Stimulated activated CD4-positive, alpha-beta T cell treated with anti-CD3 and anti-CD28 coated beads, Interleukin-4, amount 100 ng/mL, for 24 hours (primary cell): ENCODE data around the gene INSR.
"Not testable (repeated sequence)": the region's sequence is repeated elsewhere in the genome, so short reads cannot be mapped to it uniquely, and the experiment has no call there.

Experiments
- DNase-seq: peaks from one replicate; pipeline ENCODE4 v3.0.0-alpha.2; 2020

Gene INSR

DNA sequence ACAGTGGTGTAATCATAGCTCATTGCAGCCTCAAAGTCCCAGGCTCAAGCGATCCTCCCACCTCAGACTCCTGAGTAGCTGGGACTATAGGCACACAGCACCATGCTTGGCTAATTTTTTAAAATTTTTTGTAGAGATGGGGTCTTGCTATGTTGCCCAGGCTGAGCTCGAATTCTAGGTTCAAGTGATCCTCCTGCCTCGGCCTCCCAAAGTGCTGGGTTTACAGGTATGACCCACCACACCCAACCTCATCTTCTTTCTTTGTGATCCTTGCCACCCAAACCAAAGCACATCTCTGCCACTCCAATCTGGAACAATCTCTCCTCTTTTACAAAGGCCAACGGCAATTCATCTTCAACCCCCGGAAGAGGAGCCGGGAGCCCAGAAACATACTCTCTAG is 38.6 kb downstream of the INSR start:
- no peak for DNase-seq

DNA sequence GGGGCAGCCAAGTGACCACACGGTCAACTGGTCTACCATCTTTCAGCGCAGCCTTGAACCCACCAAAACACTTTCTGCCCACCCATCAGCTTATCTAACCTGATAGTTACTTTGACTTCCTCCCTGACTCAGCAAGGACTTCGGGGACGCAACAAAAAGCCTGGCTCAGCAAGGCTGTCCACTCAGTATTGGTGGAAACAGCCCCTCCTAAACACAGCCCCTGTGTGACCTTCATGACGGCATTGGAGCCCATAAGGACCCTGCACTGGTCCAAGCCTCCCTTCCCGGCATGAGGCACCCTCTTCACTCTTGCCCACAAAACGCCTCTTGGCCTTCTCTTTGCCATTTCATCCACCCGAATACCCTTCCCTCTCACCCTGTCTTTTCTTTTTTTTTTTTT is 39.1 kb downstream of the INSR start:
- no peak for DNase-seq

DNA sequence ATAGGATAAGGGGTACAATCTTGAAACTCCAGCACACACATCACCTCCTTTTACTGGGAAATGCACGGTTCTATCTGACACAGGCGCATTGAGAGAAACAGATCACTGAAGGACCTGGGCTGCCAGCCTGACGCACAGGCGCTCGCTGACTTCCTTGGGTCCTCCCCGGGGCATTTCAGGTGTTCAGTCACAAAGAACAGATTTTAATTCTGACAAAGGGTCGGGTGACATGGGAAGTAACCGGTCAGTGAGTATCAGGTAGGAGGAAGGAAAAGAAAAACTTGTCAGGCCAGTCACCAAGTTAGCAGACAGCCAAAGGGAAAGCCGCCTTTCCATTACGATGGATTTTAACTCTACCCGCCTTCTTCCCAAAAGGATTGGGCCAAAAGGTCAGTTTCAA is 39.6 kb downstream of the INSR start:
- no peak for DNase-seq

DNA sequence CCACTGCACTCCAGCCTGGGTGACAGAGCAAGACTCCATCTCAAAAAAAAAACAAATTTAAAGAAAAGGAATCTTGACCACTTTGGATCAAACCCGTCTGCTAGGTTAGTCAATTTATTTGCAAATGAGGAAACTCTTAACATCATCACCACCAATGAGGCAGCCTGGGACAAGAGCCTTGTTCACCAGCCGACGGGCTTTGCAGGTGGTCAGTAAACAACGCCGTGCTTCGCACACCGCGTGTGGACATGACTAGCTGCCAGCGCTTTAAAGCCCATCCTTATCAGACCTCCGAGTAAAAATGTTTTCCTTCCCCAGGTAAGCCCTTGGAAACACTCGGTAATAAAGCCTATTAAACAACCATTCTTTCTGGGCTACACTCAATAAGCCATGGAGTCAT is 41.9 kb downstream of the INSR start:
- DNase-seq = no peak

DNA sequence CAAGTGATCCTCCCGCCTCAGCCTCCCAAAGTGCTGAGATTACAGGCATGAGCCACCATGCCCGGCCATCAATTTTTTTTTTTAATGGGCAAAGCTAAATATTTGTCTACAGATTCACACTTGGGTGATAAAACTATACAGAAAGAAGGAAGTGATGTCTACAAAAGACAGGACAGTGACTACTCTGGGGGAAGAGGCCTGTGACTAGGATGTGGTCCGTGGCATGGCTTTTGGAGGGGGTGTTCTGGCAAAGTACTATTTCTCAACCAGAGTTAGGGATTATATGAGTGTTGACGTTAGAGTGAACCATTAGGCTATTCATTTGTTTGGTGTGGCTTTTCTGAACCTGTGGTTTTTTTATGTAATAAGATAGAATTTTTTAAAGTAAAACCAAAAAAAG is 42.7 kb downstream of the INSR start:
- no peak for DNase-seq

DNA sequence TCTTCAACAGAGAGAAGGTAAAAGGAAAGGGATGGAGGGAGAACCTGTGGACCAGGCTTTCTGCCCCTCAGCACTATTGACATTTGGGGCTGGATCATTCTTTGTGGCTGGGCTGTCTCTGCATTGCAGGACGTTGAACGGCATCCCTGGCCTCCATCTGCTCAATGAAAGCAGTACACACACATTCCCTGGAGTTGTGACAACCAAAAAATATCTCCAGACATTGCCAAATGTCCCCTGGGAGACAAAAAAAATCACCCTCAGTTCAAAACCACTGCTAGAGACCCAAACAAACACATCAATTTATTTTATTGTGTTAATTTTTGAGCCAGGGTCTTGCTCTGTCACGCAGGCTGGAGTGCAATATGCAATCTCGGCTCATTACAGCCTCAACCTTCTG is 43.3 kb downstream of the INSR start:
- DNase-seq = no peak

DNA sequence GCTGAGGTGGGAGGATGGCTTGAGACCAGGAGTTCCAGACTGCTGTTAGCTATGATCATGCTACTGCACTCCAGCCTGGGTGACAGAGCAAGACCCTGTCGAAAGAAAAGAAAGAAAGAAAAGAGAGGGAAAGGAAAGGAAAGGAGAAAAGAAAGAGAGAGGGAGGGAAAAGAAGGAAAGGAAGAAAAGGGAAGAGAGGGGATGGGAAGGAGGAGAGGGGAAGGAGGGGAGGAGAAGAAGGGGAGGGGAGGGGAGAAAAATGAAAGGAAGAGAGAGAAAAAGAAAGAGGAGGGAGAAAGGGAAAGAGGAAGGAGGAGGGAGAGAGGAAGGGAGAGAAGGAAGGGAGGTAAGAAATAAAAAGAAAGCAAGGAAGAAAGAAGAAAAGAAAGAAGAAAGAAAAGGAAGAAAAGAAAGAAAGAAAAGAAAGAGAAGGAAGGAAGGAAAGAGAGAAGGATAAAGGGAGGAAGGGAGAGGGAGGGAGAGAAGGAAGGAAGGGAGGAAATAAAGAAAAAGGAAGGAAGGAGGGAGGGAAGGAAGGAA is 44.1 kb downstream of the INSR start:
- DNase-seq = no peak

DNA sequence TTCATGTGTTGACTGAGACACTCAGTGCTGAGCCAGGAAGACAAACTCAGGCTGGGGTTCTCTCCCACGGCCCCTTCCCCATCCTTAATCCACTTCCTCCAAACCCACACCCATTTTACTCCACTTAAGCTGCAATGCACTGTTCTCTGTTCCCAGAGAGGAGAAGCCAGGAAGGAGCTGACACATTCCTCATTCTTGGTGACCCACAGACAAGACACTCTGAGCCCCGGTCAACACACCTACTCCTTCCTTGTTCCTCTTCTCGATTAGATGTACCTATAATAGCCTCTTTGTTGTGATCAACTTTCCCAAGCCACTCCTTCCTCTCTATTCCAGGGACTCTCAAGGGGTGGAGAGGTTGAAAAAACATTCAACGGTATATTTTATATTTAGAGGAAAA is 47.1 kb downstream of the INSR start:
- no peak for DNase-seq

DNA sequence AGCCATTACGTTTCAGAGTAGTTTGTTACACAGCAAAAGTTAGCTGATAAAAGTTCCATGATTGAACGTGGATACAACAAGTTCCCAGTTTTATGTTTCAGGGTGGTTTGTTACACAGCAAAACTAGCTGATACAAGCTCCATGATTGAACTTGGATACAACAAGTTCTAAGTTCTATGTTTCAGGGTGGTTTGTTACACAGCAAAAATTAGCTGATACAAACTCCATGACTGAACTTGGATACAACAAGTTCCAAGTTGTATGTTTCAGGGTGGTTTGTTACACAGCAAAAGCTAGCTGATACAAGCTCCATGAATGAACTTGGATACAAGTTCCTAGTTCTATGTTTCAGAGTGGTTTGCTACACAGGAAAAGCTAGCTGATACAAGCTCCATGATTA is 47.6 kb downstream of the INSR start:
- no peak for DNase-seq

DNA sequence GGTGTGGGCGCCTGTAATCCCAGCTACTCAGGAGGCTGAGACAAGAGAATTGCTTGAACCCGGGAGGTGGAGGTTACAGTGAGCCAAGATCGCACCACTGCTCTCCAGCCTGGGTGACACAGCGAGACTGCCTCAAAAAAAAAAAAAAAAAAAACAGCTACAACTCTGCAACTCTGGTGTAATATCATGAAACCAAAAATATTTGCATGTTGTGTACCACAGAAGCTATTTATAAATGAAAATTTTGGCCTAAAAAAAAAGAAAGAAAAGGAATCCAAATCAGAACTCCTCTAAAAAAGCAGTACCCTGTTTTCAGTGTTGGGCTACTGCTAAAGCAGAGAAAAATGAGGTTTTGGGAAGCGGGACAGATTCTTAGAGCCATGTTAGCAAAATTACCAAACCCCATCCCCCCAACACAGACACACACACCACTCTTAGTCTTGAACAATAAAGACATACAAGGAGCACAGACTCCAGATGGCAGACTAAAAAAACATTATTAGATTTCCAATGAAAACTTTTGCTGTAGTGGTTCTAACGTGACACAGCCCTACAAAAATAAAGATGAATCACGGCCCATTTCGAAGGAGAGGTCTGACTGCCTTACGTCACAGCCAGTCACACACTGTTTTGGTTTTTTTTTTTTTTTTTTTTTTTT is 51.5 kb downstream of the INSR start:
- no peak for DNase-seq

DNA sequence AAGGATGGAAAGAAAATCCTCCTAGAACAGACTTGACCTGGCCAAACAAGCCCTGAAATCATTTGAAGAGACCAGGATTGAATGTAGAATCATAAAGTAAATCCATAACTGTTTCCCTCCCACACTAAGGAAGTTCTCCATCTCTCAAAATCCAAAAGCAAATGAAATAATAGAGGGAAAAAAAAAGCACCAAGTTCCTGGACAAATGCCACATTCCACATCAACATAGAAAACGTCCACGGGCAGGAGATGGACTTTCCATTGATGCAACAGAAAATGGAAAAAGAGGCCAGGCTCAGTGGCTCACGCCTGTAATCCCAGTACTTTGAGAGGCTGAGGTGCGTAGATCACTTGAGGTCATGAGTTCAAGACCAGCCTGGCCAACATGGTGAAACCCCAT is 56.2 kb downstream of the INSR start:
- DNase-seq = no peak

DNA sequence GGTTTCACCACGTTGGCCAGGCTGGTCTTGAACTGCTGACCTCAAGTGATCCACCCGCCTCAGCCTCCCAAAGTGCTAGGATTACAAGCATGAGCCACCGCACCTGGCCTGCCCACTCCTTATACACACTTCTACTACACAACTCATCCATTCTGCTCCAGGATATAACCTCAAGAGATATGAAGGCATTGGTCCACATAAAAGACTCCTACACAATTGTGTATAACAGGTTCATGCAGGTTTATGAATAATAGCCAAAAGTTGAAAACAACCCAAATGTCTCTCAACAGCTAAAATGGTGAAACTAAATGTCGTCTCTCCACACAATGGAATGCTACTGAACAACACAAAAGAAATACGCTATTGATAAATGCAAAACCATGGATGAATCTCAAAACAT is 58.1 kb downstream of the INSR start:
- DNase-seq = no peak

DNA sequence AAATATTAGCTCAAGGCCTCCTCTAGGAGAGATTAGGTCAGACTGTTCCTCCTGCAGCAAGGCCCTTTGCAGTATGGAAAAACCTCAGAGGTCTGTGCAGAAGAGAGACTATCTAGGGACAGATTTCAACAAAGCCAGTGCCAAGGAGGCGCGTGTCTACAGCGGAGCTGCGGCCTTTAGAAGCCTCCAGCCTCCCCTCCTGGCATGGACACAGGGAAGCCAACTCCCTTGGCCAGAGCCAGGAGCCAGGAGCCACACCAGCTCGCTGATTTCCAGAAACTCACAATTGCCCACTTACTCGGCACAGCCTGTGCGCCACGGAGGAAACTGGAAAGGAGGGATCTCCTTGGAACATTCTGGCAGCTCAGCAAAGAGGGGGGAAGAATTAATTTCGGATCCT is 63.4 kb downstream of the INSR start:
- DNase-seq = no peak

DNA sequence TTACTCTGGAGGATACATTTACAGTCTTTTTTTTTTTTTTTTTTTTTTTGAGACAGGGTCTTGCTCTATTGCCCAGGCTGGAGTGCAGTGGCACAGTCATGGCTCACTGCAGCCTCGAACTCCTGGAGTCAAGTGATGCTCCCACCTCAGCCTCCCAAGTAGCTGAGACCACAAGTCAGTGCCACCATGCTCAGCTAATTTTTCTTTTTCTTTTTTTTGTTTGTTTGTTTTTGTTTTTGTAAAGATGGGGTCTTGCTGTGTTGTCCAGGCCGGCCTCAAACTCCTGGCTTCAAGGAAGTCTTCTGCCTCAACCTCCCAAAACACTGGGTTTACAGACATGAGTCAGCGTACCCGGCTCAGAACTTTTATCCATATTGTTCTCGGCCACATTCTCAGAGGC is 64.5 kb downstream of the INSR start:
- DNase-seq = no peak

DNA sequence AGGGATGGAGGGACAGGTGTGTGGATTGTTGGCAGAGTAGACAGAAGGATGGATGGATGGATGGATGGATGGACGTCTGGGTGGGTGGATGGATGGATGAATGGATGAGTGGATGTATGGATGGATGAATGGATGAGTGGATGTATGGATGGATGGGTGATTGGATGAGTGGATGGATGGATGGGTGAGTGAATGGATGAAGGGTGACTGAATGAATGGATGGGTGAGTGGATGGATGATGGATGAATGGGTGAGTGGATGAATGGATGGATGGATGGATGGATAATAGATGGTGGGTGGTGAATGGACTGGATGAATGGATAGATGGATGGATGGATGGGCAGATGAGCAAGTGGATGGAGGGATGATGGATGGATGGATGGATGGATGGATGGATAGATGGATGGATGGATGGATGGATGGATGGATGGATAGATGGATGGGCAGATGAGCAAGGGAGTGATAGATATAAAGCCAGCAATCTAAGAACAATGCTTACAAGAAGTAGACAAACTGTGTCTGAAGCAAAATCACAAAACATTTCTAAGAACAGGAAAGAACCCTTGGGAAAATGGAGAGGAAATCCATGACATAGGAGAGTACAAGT is 65.2 kb downstream of the INSR start:
- DNase-seq = no peak

DNA sequence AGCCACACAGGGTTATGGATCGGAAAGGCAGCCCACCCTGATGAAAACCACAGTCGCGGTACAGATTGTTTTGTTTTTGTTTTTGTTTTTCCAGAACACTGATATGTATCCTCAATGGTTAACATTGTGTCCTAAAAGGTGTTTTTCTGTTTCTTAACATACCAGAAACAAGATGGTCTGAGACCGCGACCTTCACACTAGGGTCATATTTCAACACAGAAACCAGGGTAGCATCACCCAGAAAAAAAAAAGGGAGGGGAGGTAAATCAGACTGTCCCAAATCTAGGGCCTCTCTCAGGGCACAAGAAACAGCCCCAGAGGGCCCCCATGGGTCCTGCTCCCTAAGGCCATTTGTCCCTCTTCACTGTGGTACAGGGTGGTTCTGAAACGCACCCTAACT is 66.5 kb downstream of the INSR start:
- no peak for DNase-seq

DNA sequence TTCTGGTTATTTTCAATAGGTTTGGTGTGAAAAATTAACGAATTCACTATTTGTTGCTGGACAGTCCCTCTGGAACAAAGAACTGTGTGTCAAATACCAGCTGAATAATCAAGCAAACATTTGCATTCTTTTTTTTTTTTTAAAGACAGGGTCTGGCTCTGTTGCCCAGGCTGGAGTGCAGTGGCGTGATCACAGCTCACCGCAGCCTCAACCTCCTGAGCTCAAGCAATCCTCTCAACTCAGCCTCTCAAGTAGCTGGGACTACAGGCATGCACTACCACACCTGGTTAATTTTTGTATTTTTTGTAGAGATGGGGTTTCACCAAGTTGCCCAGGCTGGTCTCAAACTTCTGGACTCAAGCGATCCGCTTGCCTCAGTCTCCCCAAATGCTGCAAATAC is 67.1 kb downstream of the INSR start:
- DNase-seq = not testable (repeated sequence)

DNA sequence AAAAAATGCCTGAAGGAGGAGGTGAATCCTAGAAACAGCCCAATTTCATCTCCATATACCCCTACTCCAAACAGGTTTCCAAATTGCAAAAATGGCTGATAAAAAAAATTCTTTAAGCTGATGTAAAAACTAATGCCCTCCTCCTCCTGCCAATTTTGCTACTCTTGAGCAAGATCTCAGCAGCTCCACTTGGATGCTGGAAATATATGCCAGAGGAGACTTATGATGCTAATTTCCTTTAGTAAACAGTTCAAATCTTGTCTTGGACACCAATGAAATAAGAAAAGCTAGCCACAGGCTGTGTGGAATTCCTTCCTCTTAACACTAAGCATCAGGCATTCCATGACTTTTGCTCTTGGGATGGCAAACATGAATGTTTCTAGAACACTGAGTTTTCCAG is 67.5 kb downstream of the INSR start:
- no peak for DNase-seq

DNA sequence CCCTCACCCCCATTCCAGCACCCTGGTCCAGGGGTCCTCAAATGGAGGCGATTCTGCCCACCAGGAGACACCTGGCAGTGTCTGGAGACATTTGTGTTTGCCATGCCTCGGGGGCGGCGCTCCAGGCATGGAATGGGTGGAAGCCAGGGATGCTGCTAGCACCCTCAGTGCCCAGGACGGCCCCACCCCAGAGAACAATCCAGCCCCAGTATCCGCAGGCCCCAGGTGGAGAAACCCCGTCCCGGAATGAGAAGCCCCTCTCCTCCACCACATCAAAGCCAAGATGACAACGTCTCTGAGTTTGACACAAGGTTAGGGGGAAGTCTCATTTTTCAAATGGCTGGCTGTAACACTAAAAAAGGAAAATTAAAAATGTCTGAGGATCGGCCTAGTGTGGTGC is 68.5 kb downstream of the INSR start:
- DNase-seq = no peak

DNA sequence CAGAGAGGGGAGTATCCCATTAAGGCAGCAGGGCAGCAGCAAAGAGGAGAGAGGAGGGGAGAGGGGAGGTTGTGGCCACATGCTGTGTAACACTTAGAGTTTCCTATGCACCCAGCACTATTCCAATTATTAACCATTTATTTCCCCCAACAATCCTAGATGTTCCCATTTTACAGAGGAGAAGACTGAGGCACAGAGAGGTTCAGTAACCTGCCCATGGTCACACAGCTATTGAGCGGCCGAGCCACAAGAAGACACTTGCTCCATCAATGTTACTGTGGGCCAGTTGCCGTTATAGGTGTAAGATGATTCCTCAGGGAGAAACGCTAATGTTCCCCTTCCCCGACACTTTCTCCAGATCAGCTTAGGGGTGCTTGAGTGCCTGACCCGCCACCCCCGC is 69.2 kb downstream of the INSR start:
- DNase-seq = no peak

DNA sequence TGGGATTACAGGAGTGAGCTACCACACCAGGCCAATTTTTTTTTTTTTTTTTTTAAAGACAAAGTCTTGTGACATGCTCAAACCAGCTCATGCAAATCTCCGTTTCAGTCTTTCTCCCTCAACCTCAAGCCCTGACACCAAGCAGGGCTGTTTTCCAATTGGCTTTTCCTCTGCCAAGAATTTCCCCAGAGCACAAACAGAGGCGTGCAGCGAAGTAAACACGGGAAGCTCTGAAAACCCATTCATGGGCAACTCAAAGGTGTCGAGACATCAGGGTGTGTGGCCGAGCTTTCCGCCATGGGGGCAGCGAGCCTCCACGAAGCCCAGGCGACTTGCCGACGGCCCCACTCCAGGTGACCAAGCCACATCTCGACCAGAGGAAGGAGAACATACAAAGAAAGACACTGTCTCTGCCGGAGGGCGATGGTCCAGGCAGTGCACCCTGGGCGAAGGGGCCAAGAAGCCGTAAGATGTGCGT is 70.0 kb downstream of the INSR start:
- DNase-seq = no peak

DNA sequence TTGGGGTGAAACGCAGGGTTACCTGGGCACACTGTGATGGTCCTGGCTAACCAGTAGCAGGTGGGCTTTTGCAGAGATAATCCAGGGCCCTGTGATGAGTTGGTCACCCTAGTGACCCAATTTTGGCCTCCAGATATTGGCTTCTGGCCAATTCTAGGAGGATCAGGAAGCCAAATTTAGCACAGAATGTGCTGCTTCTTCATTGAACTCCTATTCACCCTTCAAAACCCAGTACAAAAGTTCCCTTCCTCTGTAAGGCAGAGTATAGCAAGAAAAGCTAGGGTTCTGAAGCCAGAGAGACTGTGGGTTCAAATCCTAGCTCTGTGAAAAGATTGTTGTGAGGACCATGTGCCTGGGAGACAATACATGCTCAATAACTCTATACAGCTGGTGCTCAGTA is 70.8 kb downstream of the INSR start:
- DNase-seq = no peak

DNA sequence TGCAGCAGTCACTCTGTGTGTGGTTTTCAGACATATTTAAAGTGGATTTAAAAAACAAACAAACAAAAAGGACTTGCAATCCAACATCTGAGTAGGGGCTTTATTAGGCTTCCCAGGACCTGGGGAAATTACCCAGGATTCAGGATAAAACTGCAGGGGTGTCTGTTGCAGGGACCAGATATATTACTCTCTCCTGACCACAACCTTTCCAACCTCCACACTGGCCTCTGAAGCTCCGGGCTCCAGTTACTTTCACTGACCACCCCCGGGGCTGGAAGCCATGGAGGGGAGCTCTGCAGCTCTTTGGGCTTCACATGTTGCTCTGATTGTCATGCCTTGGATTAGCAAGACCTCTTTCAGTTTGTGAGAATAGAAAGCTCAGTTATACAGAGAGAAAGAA is 75.2 kb downstream of the INSR start:
- no peak for DNase-seq

DNA sequence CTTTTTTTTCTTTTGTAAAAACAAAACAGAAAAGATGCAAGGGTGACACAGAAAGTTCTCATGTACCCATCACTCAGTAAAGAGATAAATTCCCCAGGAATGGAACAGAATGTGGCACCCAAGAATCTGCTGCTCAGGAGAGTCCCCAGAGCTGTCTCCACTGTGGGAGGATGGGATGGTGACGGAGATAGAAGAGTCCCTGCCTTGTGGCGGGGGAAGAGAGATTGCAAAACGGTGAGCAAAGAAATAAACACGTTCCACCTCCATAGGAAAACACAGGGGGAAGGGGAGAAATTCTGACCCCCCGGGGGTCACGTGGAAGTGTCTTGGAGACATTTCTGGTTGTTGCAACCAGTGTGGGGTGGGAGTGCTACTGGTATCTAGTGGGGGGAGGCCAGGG is 76.4 kb downstream of the INSR start:
- DNase-seq = no peak

DNA sequence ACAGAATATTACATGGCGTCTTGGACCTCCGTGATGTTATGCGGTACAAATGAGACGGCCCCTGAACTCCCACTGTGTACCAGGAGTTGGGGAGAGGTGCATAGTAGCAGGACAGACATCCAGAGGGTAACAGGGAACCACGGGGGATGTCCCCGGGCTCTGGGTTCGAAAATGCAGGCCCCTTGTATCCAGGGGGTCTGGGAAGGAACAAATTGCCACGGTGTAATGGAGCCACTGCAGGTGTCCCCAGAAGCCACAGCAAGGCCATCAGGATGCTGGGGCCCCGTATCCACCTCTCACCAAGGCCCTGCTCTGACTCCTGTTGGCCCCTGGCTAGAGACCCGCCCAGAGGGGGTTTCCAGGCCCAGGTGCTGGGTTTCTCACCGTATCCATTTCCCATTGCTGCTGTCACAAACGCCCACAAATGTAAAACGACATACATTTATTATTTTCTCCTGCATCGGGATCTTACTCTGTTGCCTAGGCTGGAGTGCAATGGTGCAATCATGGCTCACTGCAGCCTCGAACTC is 77.8 kb downstream of the INSR start:
- peak; percentile 58 for DNase-seq
